DND-41 (cell line): ENCODE data around the gene CPLX1.

Experiments used
- ATAC-seq: fragments of 200-7000 bp; cut with Tn5 transposase; 3 replicates; pipeline ENCODE4 v1.9.1; 2021; ENCODE audit warnings: low read depth; ENCODE audit not compliant: insufficient read depth
- DNase-seq: peaks from one replicate; pipeline ENCODE4 v3.0.0-alpha.2; 2020
- H2AFZ ChIP-seq: 2 replicates; pipeline ENCODE4 v1.6.0; 2012; ENCODE audit warnings: low read depth, low read length
- H3K27ac ChIP-seq: 2 replicates; pipeline ENCODE4 v1.5.1; 2012; ENCODE audit warnings: low read length, inconsistent platforms
- H3K27me3 ChIP-seq: fragments of 200-600 bp; sonication (generic); 2 replicates; pipeline ENCODE4 v1.6.0; 2012; ENCODE audit warnings: low read length, mild to moderate bottlenecking, inconsistent platforms; ENCODE audit not compliant: insufficient read depth, poor library complexity
- H3K36me3 ChIP-seq: 2 replicates; pipeline ENCODE4 v1.5.1; 2012; ENCODE audit warnings: low read length, inconsistent platforms; ENCODE audit not compliant: insufficient read depth
- H3K4me1 ChIP-seq: 2 replicates; pipeline ENCODE4 v1.5.1; 2012; ENCODE audit warnings: mild to moderate bottlenecking, low read length; ENCODE audit not compliant: insufficient read depth
- H3K4me2 ChIP-seq: 2 replicates; pipeline ENCODE4 v1.6.0; 2012; ENCODE audit warnings: mild to moderate bottlenecking, moderate library complexity, low read length, inconsistent platforms; ENCODE audit not compliant: insufficient read depth
- H3K4me3 ChIP-seq, 2 experiments: fragments of 200-600 bp in 1 of 2; shearing (Covaris generic) in 1 of 2; 2 replicates each; pipeline ENCODE4 v1.5.1; 2012 to 2016; ENCODE audit warnings: inconsistent platforms in 2 of 2, low read length in 2 of 2, mild to moderate bottlenecking in 2 of 2, low read depth in 1 of 2, moderate library complexity in 1 of 2
- H3K79me2 ChIP-seq: 2 replicates; pipeline ENCODE4 v1.6.0; 2012; ENCODE audit warnings: low read length, inconsistent platforms; ENCODE audit not compliant: insufficient read depth
- H3K9ac ChIP-seq: 2 replicates; pipeline ENCODE4 v1.6.0; 2012; ENCODE audit warnings: low read depth, mild to moderate bottlenecking, inconsistent platforms, low read length, moderate library complexity
- H3K9me3 ChIP-seq: 2 replicates; pipeline ENCODE4 v1.5.1; 2012; ENCODE audit warnings: low read length, moderate library complexity, mild to moderate bottlenecking, inconsistent platforms; ENCODE audit not compliant: insufficient read depth, severe bottlenecking
- H4K20me1 ChIP-seq: 2 replicates; pipeline ENCODE4 v1.6.0; 2012; ENCODE audit warnings: low read length; ENCODE audit not compliant: insufficient read depth
- EZH2 ChIP-seq: IDR thresholded peaks from 3 replicates; pipeline ENCODE4 v1.6.1; 2012; ENCODE audit warnings: borderline replicate concordance, low read depth, mild to moderate bottlenecking, moderate library complexity, low read length, inconsistent platforms; ENCODE audit not compliant: severe bottlenecking
- TF ChIP-seq, protein P1 (sequence below): IDR thresholded peaks from 2 replicates; pipeline ENCODE4 v1.5.1; 2012; ENCODE audit warnings: borderline replicate concordance, low read length, moderate library complexity, mild to moderate bottlenecking; ENCODE audit not compliant: poor library complexity, severe bottlenecking; ENCODE audit errors: extremely low read depth

The CPLX1 gene

GRCh38 chr4:859496-859895 is 33.6 kb upstream of the CPLX1 start:
- Histone ChIP-seq H3K9me3 (peaks cover 40% of the 10 kb centered on the region), H3K36me3 (peaks cover 86% of the 10 kb centered on the region), H4K20me1 (no peaks in the 10 kb centered on the region)

DNA sequence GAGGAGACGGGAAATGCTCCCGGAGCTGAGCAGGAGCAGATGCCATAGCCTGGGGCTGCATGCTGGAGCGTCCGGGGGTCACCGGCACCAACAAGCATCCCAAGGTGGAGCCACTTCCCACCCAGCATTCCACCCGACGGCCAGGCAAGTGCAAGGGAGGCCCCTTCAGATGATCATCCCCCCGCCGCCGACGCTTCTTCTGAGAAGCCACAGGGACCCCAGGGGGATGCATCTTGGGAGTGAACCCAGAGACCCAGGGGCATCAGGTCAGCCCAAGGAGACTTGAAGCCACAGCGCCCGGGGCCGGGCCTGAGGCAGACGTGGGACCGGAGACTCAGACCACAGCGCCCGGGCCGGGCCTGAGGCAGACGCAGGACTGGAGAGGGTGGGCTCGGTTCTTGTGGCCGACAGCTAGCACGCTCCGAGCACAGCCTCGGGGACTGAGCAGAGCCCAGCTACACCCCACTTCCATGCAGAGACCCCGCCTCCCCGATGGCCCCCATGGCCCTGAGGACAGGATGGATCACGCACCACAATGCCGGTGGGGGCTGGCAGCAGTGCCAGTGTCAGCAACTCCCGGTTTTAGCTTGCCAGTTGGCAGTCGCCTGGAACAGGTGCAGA is 33.0 kb upstream of the CPLX1 start:
- no peak for TF ChIP-seq EZH2
- TF ChIP-seq, protein P1, sequence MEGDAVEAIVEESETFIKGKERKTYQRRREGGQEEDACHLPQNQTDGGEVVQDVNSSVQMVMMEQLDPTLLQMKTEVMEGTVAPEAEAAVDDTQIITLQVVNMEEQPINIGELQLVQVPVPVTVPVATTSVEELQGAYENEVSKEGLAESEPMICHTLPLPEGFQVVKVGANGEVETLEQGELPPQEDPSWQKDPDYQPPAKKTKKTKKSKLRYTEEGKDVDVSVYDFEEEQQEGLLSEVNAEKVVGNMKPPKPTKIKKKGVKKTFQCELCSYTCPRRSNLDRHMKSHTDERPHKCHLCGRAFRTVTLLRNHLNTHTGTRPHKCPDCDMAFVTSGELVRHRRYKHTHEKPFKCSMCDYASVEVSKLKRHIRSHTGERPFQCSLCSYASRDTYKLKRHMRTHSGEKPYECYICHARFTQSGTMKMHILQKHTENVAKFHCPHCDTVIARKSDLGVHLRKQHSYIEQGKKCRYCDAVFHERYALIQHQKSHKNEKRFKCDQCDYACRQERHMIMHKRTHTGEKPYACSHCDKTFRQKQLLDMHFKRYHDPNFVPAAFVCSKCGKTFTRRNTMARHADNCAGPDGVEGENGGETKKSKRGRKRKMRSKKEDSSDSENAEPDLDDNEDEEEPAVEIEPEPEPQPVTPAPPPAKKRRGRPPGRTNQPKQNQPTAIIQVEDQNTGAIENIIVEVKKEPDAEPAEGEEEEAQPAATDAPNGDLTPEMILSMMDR = no peak
- no peak overlapping the region for H3K4me2 ChIP-seq
- DNase-seq (no peak), ATAC-seq (no peak)
- no peak overlapping the region for H2AFZ ChIP-seq
- H3K27me3 ChIP-seq = no peaks in the 10 kb centered on the region
- H3K36me3 ChIP-seq = peaks cover 80% of the 10 kb centered on the region
- H3K79me2 ChIP-seq = no peaks in the 10 kb centered on the region
- H3K9ac ChIP-seq = no peak overlapping the region
- H3K27ac ChIP-seq = no peak overlapping the region
- H3K9me3 ChIP-seq = peaks cover 40% of the 10 kb centered on the region
- no peaks in the 10 kb centered on the region for H4K20me1 ChIP-seq
- no peak overlapping the region for H3K4me3 ChIP-seq
- no peaks in the 10 kb centered on the region for H3K4me1 ChIP-seq

More at GRCh38 chr4:859496-859895, 33.6 kb upstream of the CPLX1 start:
- DNase-seq (no peak), ATAC-seq (no peak)
- Histone ChIP-seq H3K4me2 (no peak overlapping the region), H3K79me2 (no peaks in the 10 kb centered on the region), H3K4me1 (no peaks in the 10 kb centered on the region), H3K27ac (no peak overlapping the region), H3K4me3 (no peak overlapping the region), H3K27me3 (no peaks in the 10 kb centered on the region), H3K9ac (no peak overlapping the region), H2AFZ (no peak overlapping the region)
- TF ChIP-seq, protein P1 = no peak
- no peak for TF ChIP-seq EZH2

DNA sequence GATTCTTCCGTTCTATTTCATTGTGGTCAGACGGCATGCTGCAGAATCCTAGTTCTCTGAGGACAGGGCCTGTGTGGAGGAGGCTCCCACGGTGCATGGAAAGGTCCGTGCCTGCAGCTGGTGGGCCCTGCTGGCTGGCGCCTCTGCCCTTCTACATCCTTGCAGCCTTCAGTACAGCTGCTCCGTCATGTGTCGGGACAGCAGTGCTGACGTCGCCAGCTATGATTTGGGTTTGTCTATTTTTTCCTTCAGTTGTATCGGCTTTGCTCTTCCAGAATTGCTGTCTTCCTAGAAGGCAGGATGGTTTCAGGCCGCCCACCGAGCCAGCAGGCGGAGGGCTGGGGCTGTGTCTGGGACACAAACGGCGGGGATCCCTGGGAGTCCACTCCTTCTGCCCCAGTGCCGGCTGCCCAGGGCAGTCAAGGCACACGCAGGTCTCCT is 32.1 kb upstream of the CPLX1 start:
- no peak overlapping the region for H3K9ac ChIP-seq
- H3K27me3 ChIP-seq = no peaks in the 10 kb centered on the region
- H3K27ac ChIP-seq = no peak overlapping the region
- H3K9me3 ChIP-seq = peaks cover 40% of the 10 kb centered on the region
- ATAC-seq (no peak), DNase-seq (no peak)
- H3K4me1 ChIP-seq = no peaks in the 10 kb centered on the region
- H3K36me3 ChIP-seq = peaks cover 77% of the 10 kb centered on the region
- H3K79me2 ChIP-seq = no peaks in the 10 kb centered on the region
- TF ChIP-seq, protein P1 = no peak
- TF ChIP-seq EZH2 = no peak
- H4K20me1 ChIP-seq = no peaks in the 10 kb centered on the region
- no peak overlapping the region for H3K4me3 ChIP-seq
- no peak overlapping the region for H3K4me2 ChIP-seq
- no peak overlapping the region for H2AFZ ChIP-seq

DNA sequence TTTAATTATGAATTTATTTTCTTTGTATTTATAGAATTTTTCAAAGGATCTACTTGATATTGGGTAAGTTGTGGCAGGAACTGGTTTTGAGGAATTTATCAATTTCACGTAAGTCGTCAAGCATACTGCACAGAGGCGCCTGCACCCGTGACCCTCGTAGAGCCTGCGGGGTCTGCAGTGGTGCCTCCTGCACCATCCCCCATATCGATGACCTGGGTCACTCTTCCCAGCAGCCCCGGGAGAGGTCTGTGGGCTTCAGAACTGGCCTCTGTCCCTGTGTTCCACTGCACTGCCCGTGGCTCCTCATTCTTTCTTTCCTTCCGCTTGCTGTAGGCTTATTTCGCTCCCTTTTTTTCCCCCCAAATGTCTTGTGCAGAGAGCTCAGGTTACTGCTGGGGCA is 31.5 kb upstream of the CPLX1 start:
- no peak overlapping the region for H3K4me2 ChIP-seq
- no peaks in the 10 kb centered on the region for H4K20me1 ChIP-seq
- H3K4me1 ChIP-seq = no peaks in the 10 kb centered on the region
- DNase-seq = no peak
- H3K27ac ChIP-seq = no peak overlapping the region
- H3K4me3 ChIP-seq = no peak overlapping the region
- no peak for TF ChIP-seq EZH2
- TF ChIP-seq, protein P1 = no peak
- H3K9me3 ChIP-seq = peaks cover 40% of the 10 kb centered on the region
- H3K79me2 ChIP-seq = no peaks in the 10 kb centered on the region
- H3K36me3 ChIP-seq = peaks cover 71% of the 10 kb centered on the region
- H2AFZ ChIP-seq = no peak overlapping the region
- H3K27me3 ChIP-seq = no peaks in the 10 kb centered on the region
- no peak for ATAC-seq
- no peak overlapping the region for H3K9ac ChIP-seq
